Measurements from ENCODE around the gene PARD3. TPM values are rescaled to one million over a fixed set of nuclear protein-coding genes. Genes with fewer than 3 reads are reported as not detected.

The PARD3 gene
- total and polyA plus RNA-seq, 3 donors from 2014 or later = 31.8 to 59.5 (median 49.5) TPM

DNA sequence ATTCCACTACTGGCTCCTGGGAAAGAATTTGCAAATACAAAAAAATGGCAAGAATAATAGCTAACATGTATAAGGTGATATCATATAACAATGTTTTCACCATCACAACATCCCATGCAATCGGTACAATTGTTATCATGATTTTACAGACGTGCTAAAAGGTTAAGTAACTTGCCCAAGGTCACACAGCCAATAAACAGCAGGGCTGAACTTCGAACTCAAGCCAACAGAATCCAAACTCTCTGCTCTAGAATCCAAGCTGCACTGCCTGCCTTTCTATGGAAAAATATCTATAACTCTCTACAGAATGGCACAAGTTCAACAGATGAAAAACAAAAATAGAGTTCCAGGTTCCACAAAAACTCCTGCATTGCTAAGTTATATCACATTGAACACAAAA lies 160.9 kb downstream of the PARD3 start:
- no peak overlapping the region for H3K27ac ChIP-seq
- no peaks in the 10 kb centered on the region for H3K9me3 ChIP-seq
- DNase-seq = no peak
- no peak for TF ChIP-seq POLR2A (IDR thresholded peaks at IDR 0.05)
- TF ChIP-seq, protein P1, sequence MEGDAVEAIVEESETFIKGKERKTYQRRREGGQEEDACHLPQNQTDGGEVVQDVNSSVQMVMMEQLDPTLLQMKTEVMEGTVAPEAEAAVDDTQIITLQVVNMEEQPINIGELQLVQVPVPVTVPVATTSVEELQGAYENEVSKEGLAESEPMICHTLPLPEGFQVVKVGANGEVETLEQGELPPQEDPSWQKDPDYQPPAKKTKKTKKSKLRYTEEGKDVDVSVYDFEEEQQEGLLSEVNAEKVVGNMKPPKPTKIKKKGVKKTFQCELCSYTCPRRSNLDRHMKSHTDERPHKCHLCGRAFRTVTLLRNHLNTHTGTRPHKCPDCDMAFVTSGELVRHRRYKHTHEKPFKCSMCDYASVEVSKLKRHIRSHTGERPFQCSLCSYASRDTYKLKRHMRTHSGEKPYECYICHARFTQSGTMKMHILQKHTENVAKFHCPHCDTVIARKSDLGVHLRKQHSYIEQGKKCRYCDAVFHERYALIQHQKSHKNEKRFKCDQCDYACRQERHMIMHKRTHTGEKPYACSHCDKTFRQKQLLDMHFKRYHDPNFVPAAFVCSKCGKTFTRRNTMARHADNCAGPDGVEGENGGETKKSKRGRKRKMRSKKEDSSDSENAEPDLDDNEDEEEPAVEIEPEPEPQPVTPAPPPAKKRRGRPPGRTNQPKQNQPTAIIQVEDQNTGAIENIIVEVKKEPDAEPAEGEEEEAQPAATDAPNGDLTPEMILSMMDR (IDR thresholded peaks at IDR 0.05) = no peak
- H3K4me3 ChIP-seq = no peak overlapping the region
- H3K36me3 ChIP-seq (ENCODE audit: low read depth, missing control alignments) = no peaks in the 10 kb centered on the region
- intact Hi-C loops (cut with DNase I; ENCODE audit: low total_unique reads) = no loop called here
- 60 to 63% methylated on average over 3 of the region's 3 CpGs for WGBS, 2 donors
- no peaks in the 10 kb centered on the region for H3K4me1 ChIP-seq
- no peaks in the 10 kb centered on the region for H3K27me3 ChIP-seq

DNA sequence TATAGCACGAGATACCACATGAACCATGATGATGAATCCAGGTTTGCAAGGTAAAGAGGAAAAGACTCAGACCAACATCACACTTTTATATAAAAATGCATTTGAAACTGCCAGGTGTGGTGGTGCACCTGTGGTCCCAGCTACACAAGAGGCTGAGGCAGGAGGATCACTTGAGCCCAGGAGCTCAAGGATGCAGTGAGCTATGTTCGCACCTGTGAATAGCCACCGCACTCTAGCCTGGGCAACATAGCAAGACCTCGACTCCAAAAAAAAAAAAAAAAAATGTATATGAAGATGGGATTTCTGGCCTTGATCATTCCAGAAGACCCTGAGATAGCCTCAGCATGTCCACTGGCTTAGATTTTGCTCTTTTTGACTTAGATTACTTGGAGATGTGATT lies 161.6 kb downstream of the PARD3 start:
- WGBS, 2 donors = 91 to 93% methylated on average over 4 of the region's 4 CpGs
- H3K4me3 ChIP-seq = no peak overlapping the region
- H3K36me3 ChIP-seq (ENCODE audit: low read depth, missing control alignments) = no peaks in the 10 kb centered on the region
- no peaks in the 10 kb centered on the region for H3K4me1 ChIP-seq
- no peak overlapping the region for H3K27ac ChIP-seq
- TF ChIP-seq, protein P1 (IDR thresholded peaks at IDR 0.05) = no peak
- no peak for TF ChIP-seq POLR2A (IDR thresholded peaks at IDR 0.05)
- no peaks in the 10 kb centered on the region for H3K9me3 ChIP-seq
- no peaks in the 10 kb centered on the region for H3K27me3 ChIP-seq
- intact Hi-C loops (cut with DNase I; ENCODE audit: low total_unique reads) = no loop called here
- DNase-seq = no peak

DNA sequence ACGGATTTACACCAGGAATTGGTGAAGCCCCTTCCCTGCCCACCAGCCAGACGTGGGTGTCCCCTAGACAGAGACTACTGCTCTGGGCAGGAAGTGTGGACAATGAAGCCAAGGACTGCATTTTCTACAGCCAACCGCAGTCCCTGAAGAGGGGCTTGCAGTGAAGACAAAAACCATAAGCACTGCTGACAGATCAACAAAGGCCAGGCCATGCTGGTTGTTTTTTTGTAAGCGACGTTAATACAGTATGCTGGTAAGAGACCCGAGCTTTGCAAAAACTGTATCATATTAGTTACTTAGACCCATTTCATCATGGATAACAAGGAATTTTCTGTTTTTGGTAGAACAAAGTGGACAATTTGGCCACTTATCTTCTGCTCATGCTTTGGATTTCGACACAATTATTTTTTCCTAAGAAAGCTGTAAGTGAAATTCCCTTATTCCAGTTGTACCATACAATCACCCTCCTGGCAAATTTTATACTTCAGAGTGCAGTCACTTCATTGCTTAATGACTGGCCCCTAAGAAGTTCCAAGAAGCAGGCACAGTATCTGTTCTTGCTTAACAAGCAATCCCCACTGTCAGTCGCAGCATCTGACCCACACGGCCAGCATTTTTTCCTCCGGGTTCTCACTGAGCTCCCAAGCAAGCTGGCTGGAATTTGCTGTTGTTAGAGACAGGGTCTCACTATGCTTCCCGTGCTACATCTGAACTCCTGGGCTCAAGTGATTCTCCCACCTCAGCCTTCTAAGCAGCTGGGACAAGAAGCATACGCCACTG lies 163.5 kb downstream of the PARD3 start:
- Histone ChIP-seq H3K9me3 (no peaks in the 10 kb centered on the region), H3K36me3 (ENCODE audit: low read depth, missing control alignments) (no peaks in the 10 kb centered on the region), H3K27me3 (no peaks in the 10 kb centered on the region), H3K27ac (no peak overlapping the region), H3K4me3 (no peak overlapping the region), H3K4me1 (no peaks in the 10 kb centered on the region)
- TF ChIP-seq, protein P1 (IDR thresholded peaks at IDR 0.05) = no peak
- TF ChIP-seq POLR2A (IDR thresholded peaks at IDR 0.05) = no peak
- intact Hi-C loops (cut with DNase I; ENCODE audit: low total_unique reads) = no loop called here
- 67 to 69% methylated on average over 12 of the region's 12 CpGs for WGBS, 2 donors
- no peak for DNase-seq

DNA sequence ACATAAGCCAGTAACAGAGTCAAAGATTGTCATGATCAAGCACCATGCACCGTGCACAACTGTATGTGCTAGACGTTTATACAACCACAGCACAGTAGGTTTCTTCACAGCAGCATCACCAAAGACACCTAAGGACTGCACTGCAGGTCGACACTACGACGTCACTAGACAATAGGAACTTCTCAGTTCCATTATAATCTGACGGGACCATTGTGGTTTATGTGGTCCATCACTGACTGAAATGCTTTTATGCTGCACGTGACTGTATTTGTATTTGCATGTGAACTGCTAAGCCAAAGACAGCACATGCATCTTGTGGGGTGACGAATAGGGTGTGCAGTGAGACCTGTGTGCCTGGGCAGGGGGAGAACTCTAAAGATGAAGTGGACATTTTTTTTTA lies 164.9 kb downstream of the PARD3 start:
- Histone ChIP-seq H3K4me1 (no peaks in the 10 kb centered on the region), H3K9me3 (no peaks in the 10 kb centered on the region), H3K4me3 (no peak overlapping the region), H3K27me3 (no peaks in the 10 kb centered on the region), H3K36me3 (ENCODE audit: low read depth, missing control alignments) (no peaks in the 10 kb centered on the region), H3K27ac (no peak overlapping the region)
- no peak for DNase-seq
- intact Hi-C loops (cut with DNase I; ENCODE audit: low total_unique reads) = no loop called here
- WGBS, 2 donors = 86 to 94% methylated on average over 8 of the region's 8 CpGs
- TF ChIP-seq POLR2A (IDR thresholded peaks at IDR 0.05) = no peak
- TF ChIP-seq, protein P1 (IDR thresholded peaks at IDR 0.05) = no peak

- no peak for DNase-seq
- WGBS, 2 donors = 94% methylated on average over 3 of the region's 3 CpGs
- H3K36me3 ChIP-seq (ENCODE audit: low read depth, missing control alignments) = no peaks in the 10 kb centered on the region
- H3K4me1 ChIP-seq = no peaks in the 10 kb centered on the region
- TF ChIP-seq, protein P1 (IDR thresholded peaks at IDR 0.05) = no peak
- TF ChIP-seq POLR2A (IDR thresholded peaks at IDR 0.05) = no peak
- H3K4me3 ChIP-seq = no peak overlapping the region
- no peaks in the 10 kb centered on the region for H3K27me3 ChIP-seq
- no peak overlapping the region for H3K27ac ChIP-seq
- H3K9me3 ChIP-seq = no peaks in the 10 kb centered on the region
- intact Hi-C loops (cut with DNase I; ENCODE audit: low total_unique reads) = no loop called here
These were observed 165.7 kb downstream of the PARD3 start for GRCh38 chr10:34649385-34649784.
